ENCODE data around the gene SMTNL2.
"Not testable (repeated sequence)": the region's sequence is repeated elsewhere in the genome, so short reads cannot be mapped to it uniquely, and the experiment has no call there.

Gene SMTNL2

DNA sequence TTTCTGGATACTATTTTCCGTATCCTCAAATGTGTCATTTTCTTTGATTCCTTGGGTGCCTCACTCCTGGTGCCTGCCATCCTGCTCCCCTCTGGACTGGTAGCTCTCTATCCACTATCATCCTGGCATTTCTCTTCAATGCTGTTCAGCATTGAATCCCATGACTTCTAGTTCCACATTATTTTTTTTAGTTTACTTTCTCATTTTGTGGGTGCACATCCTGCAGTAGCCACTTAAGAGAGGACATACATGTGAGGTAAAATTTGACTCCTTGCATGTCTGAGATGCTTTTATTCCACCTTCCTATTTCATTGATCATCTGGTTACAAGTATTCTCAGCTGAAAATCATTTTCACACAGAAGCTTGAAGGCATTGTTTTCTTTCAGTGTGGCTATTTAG is 38.0 kb downstream of the SMTNL2 start:
- TF ChIP-seq EZH2 (IDR thresholded peaks at IDR 0.05; ENCODE audit: borderline replicate concordance, low read length) (no peak), CTCF (IDR thresholded peaks at IDR 0.05; ENCODE audit: low read length) (no peak)
- Histone ChIP-seq H3K27ac (ENCODE audit: low read depth, low read length, poor library complexity, severe bottlenecking) (no peak overlapping the region), H3K79me2 (ENCODE audit: insufficient read depth, low read length) (no peaks in the 10 kb centered on the region), H3K4me3 (ENCODE audit: low read depth, low read length, poor library complexity, severe bottlenecking) (no peak overlapping the region), H3K4me2 (ENCODE audit: low read length) (no peak overlapping the region), H3K9ac (ENCODE audit: low read length) (no peak overlapping the region), H3K9me3 (ENCODE audit: low read length) (no peaks in the 10 kb centered on the region), H3K4me1 (ENCODE audit: insufficient read depth, low read length, severe bottlenecking) (no peaks in the 10 kb centered on the region), H2AFZ (ENCODE audit: low read length) (no peak overlapping the region), H4K20me1 (ENCODE audit: insufficient read depth, low read length) (no peaks in the 10 kb centered on the region), H3K27me3 (ENCODE audit: insufficient read depth, low read length) (no peaks in the 10 kb centered on the region; the same call in 1 of the 2 replicates), H3K9me2 (ENCODE audit: low read depth, low read length) (no peaks in the 10 kb centered on the region), H3F3A (ENCODE audit: insufficient read depth, low read length) (no peaks in the 10 kb centered on the region), H3K36me3 (ENCODE audit: insufficient read depth, low read length) (no peaks in the 10 kb centered on the region)

GRCh38 chr17:4623249-4623648 is 38.9 kb downstream of the SMTNL2 start:
- no peak overlapping the region for H3K27ac ChIP-seq (ENCODE audit: low read depth, low read length, poor library complexity, severe bottlenecking)
- H2AFZ ChIP-seq (ENCODE audit: low read length): no peak overlapping the region
- TF ChIP-seq CTCF (IDR thresholded peaks at IDR 0.05; ENCODE audit: low read length) (no peak), EZH2 (IDR thresholded peaks at IDR 0.05; ENCODE audit: borderline replicate concordance, low read length) (no peak)

DNA sequence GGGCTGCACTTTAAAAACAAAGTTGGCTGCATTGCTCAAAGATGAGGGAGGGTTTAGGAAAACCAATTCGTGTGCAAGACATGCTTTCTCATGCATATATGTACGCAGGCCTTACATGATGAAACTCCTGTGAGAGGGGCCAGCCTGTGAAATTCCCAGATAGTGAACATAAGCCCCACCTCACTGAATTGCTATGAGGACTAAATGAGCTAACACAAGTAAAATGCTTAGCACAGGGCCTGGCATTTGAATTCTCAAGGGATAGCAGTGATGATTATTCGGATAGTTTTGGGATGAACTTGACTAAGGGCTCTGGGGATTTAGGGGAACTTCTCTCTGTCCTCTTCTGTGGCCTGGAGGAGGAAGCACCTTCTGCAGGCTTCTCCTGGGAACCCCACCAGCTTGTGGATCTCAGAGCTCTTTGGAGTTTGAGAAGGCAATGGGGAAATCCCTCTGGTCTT is 40.2 kb downstream of the SMTNL2 start:
- H2AFZ ChIP-seq (ENCODE audit: low read length); H3K36me3 ChIP-seq (ENCODE audit: insufficient read depth, low read length); H3K79me2 ChIP-seq (ENCODE audit: insufficient read depth, low read length); H3K4me2 ChIP-seq (ENCODE audit: low read length); H3K9me2 ChIP-seq (ENCODE audit: low read depth, low read length); H3K27me3 ChIP-seq (ENCODE audit: insufficient read depth, low read length); H4K20me1 ChIP-seq (ENCODE audit: insufficient read depth, low read length); H3K4me1 ChIP-seq (ENCODE audit: insufficient read depth, low read length, severe bottlenecking); H3K9me3 ChIP-seq (ENCODE audit: low read length); H3F3A ChIP-seq (ENCODE audit: insufficient read depth, low read length); H3K4me3 ChIP-seq (ENCODE audit: low read depth, low read length, poor library complexity, severe bottlenecking); H3K9ac ChIP-seq (ENCODE audit: low read length); H3K27ac ChIP-seq (ENCODE audit: low read depth, low read length, poor library complexity, severe bottlenecking): not testable (repeated sequence)

More at GRCh38 chr17:4623249-4623648, 38.9 kb downstream of the SMTNL2 start:
- Histone ChIP-seq H3F3A (ENCODE audit: insufficient read depth, low read length) (no peaks in the 10 kb centered on the region), H3K9ac (ENCODE audit: low read length) (no peak overlapping the region), H3K4me2 (ENCODE audit: low read length) (no peak overlapping the region), H3K4me3 (ENCODE audit: low read depth, low read length, poor library complexity, severe bottlenecking) (no peak overlapping the region), H3K9me3 (ENCODE audit: low read length) (no peaks in the 10 kb centered on the region), H3K79me2 (ENCODE audit: insufficient read depth, low read length) (no peaks in the 10 kb centered on the region), H3K4me1 (ENCODE audit: insufficient read depth, low read length, severe bottlenecking) (no peaks in the 10 kb centered on the region), H4K20me1 (ENCODE audit: insufficient read depth, low read length) (no peaks in the 10 kb centered on the region), H3K36me3 (ENCODE audit: insufficient read depth, low read length) (no peaks in the 10 kb centered on the region), H3K27me3 (ENCODE audit: insufficient read depth, low read length) (no peaks in the 10 kb centered on the region; the same call in 1 of the 2 replicates), H3K9me2 (ENCODE audit: low read depth, low read length) (no peaks in the 10 kb centered on the region)

DNA sequence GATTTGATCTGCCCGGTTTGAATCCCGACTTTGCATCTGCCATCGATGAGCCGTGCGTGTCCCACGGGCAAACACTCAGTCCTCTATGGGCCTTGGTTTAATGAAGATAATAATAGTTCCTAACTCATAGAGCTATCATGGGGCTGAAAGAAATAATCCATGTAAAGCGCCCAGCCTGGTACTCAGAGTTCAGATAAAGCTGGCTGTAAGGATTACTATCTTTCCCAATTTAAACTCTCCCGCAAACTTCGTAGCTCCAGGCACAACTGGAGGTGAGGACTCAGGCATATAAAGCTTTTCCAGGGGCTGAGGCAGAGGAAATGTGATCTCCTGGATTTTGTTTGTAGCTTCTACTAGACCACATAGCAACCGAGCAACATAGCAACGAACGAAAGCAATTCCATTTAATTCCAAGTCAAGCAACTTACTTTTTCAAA is 40.9 kb downstream of the SMTNL2 start:
- no peaks in the 10 kb centered on the region for H3F3A ChIP-seq (ENCODE audit: insufficient read depth, low read length)
- H2AFZ ChIP-seq (ENCODE audit: low read length): no peak overlapping the region
- no peaks in the 10 kb centered on the region for H3K36me3 ChIP-seq (ENCODE audit: insufficient read depth, low read length)
- H3K4me2 ChIP-seq (ENCODE audit: low read length): no peak overlapping the region
- H3K9ac ChIP-seq (ENCODE audit: low read length): no peak overlapping the region
- TF ChIP-seq EZH2 (IDR thresholded peaks at IDR 0.05; ENCODE audit: borderline replicate concordance, low read length) (no peak), CTCF (IDR thresholded peaks at IDR 0.05; ENCODE audit: low read length) (no peak)
- no peaks in the 10 kb centered on the region for H4K20me1 ChIP-seq (ENCODE audit: insufficient read depth, low read length)
- H3K27me3 ChIP-seq (ENCODE audit: insufficient read depth, low read length): no peaks in the 10 kb centered on the region; the same call in 1 of the 2 replicates
- no peak overlapping the region for H3K27ac ChIP-seq (ENCODE audit: low read depth, low read length, poor library complexity, severe bottlenecking)
- no peaks in the 10 kb centered on the region for H3K9me2 ChIP-seq (ENCODE audit: low read depth, low read length)
- H3K9me3 ChIP-seq (ENCODE audit: low read length): no peaks in the 10 kb centered on the region
- H3K4me1 ChIP-seq (ENCODE audit: insufficient read depth, low read length, severe bottlenecking): no peaks in the 10 kb centered on the region
- H3K4me3 ChIP-seq (ENCODE audit: low read depth, low read length, poor library complexity, severe bottlenecking): no peak overlapping the region
- H3K79me2 ChIP-seq (ENCODE audit: insufficient read depth, low read length): no peaks in the 10 kb centered on the region

All from OCI-LY1 (cell line).